ENCODE results near the gene MYL7. TPM values are rescaled to one million over a fixed set of nuclear protein-coding genes. Genes with fewer than 3 reads are reported as not detected.

The MYL7 gene, protein sequence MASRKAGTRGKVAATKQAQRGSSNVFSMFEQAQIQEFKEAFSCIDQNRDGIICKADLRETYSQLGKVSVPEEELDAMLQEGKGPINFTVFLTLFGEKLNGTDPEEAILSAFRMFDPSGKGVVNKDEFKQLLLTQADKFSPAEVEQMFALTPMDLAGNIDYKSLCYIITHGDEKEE
- not detected for total RNA-seq

DNA sequence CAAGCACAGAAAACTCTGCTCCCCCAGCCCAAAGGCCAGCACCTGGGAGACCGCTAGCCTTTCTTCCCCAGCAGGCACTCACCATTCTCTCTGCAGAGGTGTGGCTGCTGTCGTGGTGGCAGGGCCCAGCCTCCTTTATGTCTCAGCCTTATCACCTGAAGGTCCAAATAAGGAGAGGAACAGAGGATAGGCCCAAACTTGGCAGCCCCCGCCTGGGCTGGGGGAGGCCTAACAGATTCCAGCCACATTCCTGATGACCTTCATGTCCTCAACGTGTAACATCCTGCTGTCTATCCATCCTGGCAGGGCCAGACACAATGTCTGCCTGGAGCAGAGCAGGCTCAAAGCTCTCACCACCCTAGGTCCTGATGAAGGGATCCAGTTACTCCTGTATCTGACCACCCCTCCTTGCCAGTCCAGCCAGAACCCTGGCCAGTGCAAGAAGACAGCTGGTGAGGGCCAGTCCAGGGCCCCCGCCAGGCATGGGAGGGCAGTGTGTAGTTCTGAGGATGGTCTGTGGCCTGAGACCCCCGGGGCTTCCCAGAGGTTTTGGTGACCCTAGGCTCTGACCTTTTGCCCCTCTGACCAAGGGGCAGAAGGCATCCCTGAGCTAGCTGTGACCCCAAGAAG, at the start of gene MYL7:
MYL7 (minus strand) TSS at position 112 of the 630 bp plus-strand sequence; CDS start at position 85, 27 bp downstream.
- ChIA-PET CTCF (interaction anchor here (0.8 to 1.4 kb wide), 2 partner anchors 12 to 16 kb away, joined by 3 to 4 read pairs; no protein-coding TSS in a partner anchor), POLR2A (no interaction called here)
- Mint-ChIP-seq H3K27me3 (peaks cover 13% of the 10 kb centered on the region), H3K27ac (no peak within 1 kb of the TSS), H3K4me1 (peaks cover 8% of the 10 kb centered on the region), H3K36me3 (ENCODE audit: low read depth) (no peaks in the 10 kb centered on the region), H3K9me3 (no peaks in the 10 kb centered on the region), H3K4me3 (no peak within 1 kb of the TSS)
- DNase-seq, result no peak

DNA sequence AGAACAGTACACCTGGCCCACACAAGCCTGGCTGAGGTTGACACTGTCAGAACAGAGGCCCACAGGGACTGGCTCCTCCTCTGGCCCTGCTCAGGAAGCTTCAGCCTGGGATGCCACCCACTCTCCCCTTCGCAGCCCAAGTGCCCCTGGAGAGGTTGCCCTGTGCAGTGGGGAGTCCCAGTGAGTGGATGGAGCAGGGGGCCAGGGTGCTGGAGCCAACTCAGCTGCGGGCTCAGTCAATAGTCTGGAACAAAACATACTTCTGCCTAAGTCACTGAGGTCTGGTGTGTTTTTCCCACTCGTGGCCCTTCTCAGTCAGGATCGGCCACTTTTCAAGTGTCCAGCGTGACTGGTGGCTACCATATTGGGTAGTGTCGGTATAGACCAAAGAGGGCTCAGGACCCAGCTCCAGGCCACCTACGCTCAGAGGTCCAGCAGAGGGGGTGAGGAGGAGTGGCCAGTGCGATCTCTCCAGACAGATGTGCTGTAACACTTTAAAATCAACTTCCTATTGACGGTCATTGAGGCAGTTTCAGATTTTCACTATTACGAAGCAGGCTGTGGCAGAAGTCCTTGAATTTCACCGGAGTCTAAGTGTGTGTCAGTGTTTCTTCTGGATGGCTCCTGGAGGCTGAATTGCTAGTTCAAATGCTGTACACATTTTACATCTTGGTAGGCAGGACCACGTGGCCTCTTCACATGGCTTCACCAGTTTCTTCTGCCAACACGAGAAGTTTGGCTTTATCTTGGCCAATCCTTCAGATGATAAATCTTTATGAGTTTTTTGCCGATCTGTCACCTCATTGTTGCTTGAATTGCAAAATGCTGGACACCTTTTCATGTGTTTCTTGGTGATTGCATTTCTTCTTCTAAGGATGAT, 49.1 kb upstream of the MYL7 start:
- Mint-ChIP-seq H3K9me3 (no peaks in the 10 kb centered on the region), H3K4me1 (no peaks in the 10 kb centered on the region), H3K4me3 (no peak overlapping the region), H3K27me3 (peaks cover 2% of the 10 kb centered on the region), H3K27ac (no peak overlapping the region), H3K36me3 (ENCODE audit: low read depth) (no peaks in the 10 kb centered on the region)
- ChIA-PET CTCF (interaction anchor here (1.7 kb wide), 1 partner anchor 12 kb away, joined by 3 read pairs; no protein-coding TSS in a partner anchor), POLR2A (no interaction called here)
- DNase-seq, result no peak

DNA sequence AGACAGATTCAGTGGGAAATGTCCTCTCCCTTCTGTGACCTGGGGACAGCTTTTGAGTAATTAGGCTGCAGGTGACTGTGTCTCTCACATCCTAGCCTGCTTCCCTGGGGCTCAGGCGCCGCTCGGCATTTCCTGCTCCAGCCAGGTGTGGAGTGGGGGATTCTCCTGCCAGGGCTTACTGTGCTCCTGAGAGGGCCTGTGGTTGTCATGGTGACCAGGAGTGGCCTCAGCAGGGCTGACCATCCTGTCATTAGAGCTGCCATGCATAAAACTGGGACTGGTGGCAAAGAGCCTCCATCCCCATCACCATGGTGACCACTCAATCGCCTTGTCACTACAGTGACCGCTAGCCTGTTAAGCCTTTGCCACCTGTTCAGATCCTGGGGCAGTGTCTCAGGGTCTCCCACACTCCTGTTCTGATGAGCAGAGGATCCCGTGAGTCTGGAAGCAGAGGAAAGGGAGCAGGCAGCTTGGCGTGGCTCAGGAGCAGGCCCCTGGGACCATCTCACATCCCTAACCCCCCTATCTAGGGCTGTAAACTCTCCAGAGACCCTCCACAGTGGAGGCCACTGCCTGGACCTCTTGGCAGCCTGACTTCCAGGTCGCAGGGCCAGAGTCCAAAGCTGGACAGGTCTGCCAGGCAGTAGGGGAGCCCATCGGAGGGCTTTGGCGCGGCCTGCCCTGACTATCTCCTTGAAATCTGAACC, 48.3 kb upstream of the MYL7 start, which contains the start of gene GCK:
GCK (minus strand) TSS at position 154 of the 707 bp plus-strand sequence. CDS start 486 bp downstream, outside the sequence.
- no peaks in the 10 kb centered on the region for H3K36me3 Mint-ChIP-seq (ENCODE audit: low read depth)
- ChIA-PET POLR2A (no interaction called here), CTCF (interaction anchor here (0.7 to 1.7 kb wide), 2 partner anchors 13 to 538 kb away, joined by 3 read pairs; no protein-coding TSS in a partner anchor)
- H3K9me3 Mint-ChIP-seq, result no peaks in the 10 kb centered on the region
- no peaks in the 10 kb centered on the region for H3K4me1 Mint-ChIP-seq
- H3K27me3 Mint-ChIP-seq, result peaks cover 2% of the 10 kb centered on the region
- no peak within 1 kb of the TSS for H3K27ac Mint-ChIP-seq
- DNase-seq, result no peak
- no peak within 1 kb of the TSS for H3K4me3 Mint-ChIP-seq

DNA sequence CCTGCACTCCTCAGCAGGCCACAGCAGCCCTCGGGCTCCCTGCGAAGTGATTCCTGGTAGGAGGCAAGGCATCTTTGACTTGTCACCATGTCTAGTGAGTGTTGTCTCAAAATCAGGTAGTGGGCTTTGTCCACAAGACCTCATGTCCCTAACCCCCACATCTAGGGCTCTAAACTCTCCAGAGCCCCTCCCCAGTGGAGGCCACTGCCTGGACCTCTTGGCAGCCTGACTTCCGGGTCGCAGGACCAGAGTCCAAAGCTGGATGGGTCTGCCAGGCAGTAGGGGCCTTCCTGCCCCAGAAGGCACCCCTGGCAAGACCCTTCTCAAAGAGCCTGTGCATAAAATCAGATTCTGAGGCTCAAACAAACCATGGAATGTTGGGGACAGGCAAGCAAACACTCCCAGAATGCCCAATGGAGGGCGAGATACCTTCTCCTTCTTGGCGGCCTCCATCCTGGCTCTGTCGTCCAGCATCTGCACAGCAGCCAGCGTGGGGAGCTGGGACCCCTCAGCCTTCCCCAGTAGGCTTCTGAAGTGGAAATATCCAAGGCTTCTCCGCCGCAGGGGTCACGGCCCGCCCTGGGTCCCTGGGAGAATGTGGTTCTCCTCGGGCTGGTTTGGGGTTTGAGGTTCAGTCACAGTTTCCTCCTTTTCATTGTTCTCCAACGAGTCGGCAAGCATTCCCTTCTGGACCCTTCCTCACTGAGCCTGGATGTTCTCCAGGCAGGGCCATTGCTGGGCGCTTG, 47.5 kb upstream of the MYL7 start:
- Mint-ChIP-seq H3K4me1 (no peaks in the 10 kb centered on the region), H3K27me3 (peaks cover 2% of the 10 kb centered on the region)

DNA sequence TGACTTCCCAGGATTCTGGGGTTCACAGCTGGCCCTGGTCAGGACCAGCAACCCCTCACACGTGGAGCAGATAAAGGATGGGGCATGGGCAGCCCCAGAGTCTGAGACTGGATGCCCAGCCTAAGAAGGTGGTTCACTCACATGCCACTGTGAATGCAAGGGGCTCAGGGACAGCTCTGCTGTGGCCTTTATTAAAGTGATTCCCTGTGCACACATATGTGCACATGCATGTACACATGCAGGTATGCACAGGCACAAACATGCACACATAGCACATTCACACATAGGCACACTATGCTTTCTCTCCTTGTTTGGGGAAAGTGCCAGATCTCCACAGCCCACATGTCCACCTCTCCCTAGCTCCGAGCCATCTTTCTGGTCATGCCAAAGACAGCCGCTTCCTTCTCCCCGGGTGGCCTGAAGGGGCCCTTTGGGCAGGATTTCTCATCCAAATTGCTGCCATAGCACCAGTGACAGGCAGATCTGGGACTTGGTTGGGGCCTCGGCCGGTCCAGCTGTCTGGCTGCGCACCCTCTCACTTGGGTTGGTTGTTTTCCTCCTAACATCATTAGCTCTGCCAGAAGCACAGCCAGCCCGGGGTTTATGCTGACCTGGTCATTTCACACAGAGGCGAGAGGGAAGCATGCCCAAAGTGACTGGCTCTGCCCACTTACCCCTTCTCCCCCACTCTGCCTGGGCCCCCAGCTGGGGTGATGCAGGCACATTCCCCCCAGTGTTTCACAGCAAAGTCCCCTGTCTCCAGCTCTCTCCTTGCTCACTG, 46.7 kb upstream of the MYL7 start:
- H3K27ac Mint-ChIP-seq, result no peak overlapping the region
- H3K27me3 Mint-ChIP-seq, result peaks cover 2% of the 10 kb centered on the region
- peaks cover 3% of the 10 kb centered on the region for H3K9me3 Mint-ChIP-seq
- CTCF ChIA-PET, result no interaction called here
- no peak for DNase-seq
- no peaks in the 10 kb centered on the region for H3K4me1 Mint-ChIP-seq
- no peak overlapping the region for H3K4me3 Mint-ChIP-seq
- POLR2A ChIA-PET, result no interaction called here
- H3K36me3 Mint-ChIP-seq (ENCODE audit: low read depth), result no peaks in the 10 kb centered on the region

More for the DNA sequence above, 47.5 kb upstream of the MYL7 start:
- no peak overlapping the region for H3K27ac Mint-ChIP-seq
- CTCF ChIA-PET, result interaction anchor here (0.7 to 1.7 kb wide), 2 partner anchors 14 to 537 kb away, joined by 3 read pairs; no protein-coding TSS in a partner anchor
- no peak for DNase-seq
- H3K9me3 Mint-ChIP-seq, result no peaks in the 10 kb centered on the region
- no peak overlapping the region for H3K4me3 Mint-ChIP-seq
- H3K36me3 Mint-ChIP-seq (ENCODE audit: low read depth), result no peaks in the 10 kb centered on the region
- POLR2A ChIA-PET, result no interaction called here

DNA sequence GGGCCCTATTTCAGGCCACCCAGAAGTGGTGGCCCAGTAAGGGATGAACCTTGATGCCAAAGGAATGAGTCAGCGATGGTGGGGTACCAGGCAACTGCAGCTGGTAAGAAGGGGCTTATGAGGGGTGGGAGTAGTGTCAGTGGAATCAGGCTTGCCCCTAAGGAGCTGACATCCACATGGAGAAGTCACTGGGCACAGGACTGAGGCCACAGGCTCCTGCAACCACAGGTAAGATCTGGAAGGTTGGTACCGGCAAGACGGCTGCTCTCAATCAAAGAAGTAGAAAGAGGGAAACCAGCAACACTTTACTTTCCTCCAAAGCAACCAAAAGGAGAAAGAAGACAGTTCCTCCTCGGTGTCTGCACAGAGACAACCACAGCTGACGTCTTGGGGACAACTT, 45.6 kb upstream of the MYL7 start:
- POLR2A ChIA-PET, result no interaction called here
- Mint-ChIP-seq H3K4me1 (no peaks in the 10 kb centered on the region), H3K36me3 (ENCODE audit: low read depth) (no peaks in the 10 kb centered on the region), H3K9me3 (peaks cover 7% of the 10 kb centered on the region), H3K4me3 (no peak overlapping the region), H3K27me3 (peaks cover 2% of the 10 kb centered on the region), H3K27ac (no peak overlapping the region)
- DNase-seq, result no peak
- CTCF ChIA-PET, result no interaction called here

DNA sequence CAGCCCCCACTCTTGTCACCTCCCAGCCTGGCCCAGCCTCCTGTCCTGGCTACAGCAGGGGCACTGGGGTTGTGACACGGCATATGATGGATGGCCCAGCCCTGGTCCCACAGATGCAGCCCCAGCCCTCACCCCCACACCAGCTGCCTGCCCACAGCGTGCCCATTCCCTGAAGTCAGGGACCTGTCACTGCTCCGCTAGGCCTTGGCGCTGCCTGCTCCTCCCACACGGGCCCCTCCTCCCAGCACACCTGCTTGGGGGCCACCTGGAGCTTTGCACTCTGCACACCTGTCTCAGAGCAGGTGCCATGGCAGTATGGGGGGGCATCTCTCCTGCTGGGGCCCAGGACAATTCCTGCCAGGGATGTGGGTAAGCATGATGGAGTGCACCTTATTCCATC, 44.6 kb upstream of the MYL7 start:
- Mint-ChIP-seq H3K27ac (no peak overlapping the region), H3K4me3 (no peak overlapping the region), H3K36me3 (ENCODE audit: low read depth) (no peaks in the 10 kb centered on the region), H3K4me1 (no peaks in the 10 kb centered on the region), H3K27me3 (no peaks in the 10 kb centered on the region), H3K9me3 (peaks cover 7% of the 10 kb centered on the region)
- ChIA-PET POLR2A (no interaction called here), CTCF (no interaction called here)
- no peak for DNase-seq

DNA sequence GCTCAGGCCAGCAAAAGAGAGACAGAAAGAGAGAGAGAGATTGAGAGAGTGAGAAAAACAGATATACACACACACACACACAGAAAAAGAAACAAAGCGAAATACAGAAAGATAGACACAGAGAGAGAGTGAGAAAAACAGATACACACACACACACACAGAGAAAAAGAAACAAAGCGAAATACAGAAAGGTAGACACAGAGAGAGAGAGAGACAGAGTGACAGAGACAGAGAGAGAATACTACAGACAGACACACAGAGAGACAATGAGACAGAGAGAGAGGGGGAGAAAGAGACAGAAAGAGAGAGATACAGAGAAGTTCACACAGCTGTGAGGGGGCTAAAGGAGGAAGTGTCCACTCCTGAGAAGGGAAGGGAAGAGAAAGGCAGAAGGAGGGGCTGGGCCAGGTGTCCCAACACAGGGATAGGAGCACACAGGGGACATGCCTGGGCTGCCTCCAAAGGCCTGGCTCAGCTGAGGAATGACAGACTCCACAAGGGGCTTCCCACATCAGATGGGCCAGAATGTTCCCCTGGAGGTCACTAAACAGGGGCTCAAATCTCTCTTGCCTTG, 43.8 kb upstream of the MYL7 start:
- H3K27me3 Mint-ChIP-seq, result no peaks in the 10 kb centered on the region
- H3K9me3 Mint-ChIP-seq, result peaks cover 7% of the 10 kb centered on the region
- POLR2A ChIA-PET, result no interaction called here
- CTCF ChIA-PET, result interaction anchor here (1.6 kb wide), 1 partner anchor 57 kb away, joined by 3 read pairs; no protein-coding TSS in a partner anchor
- H3K36me3 Mint-ChIP-seq (ENCODE audit: low read depth), result no peaks in the 10 kb centered on the region
- H3K27ac Mint-ChIP-seq, result no peak overlapping the region
- DNase-seq, result no peak
- H3K4me1 Mint-ChIP-seq, result no peaks in the 10 kb centered on the region
- no peak overlapping the region for H3K4me3 Mint-ChIP-seq

DNA sequence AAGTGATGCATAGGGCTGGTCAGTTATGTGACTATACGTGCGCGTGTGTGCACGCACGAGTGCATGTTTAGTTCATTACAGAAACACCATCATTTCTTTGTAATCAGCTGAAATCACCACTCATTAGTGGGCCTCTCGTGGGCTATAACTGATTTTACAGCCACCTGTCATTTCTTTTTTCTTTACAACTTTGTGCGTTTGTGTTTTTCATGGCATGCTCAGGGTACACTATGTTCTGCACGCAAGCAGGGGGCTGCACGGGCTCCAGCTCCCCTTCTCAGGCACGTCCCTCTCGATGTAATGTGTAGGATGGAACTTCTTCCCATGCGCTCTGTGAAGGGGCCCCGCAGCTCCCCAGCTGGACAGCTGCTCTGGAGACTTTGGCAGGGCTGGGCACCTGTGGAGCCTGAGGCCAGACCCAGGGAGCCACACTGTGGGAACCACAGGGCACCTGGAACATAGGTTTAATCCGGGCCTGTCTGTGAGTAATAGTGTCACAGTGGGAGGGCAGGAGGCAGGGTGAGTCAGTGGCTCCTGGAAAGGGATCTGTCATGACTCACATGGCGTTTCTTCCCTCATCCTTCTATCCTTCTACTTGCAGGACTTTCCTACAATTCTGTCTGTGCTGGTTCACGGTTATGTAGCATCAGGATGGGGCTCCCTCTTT, 43.2 kb upstream of the MYL7 start:
- DNase-seq, result no peak
- Mint-ChIP-seq H3K27me3 (no peaks in the 10 kb centered on the region), H3K4me1 (no peaks in the 10 kb centered on the region), H3K36me3 (ENCODE audit: low read depth) (no peaks in the 10 kb centered on the region), H3K4me3 (no peak overlapping the region), H3K9me3 (peaks cover 7% of the 10 kb centered on the region), H3K27ac (no peak overlapping the region)
- CTCF ChIA-PET, result interaction anchor here (1.6 kb wide), 1 partner anchor 58 kb away, joined by 3 read pairs; no protein-coding TSS in a partner anchor
- POLR2A ChIA-PET, result no interaction called here

DNA sequence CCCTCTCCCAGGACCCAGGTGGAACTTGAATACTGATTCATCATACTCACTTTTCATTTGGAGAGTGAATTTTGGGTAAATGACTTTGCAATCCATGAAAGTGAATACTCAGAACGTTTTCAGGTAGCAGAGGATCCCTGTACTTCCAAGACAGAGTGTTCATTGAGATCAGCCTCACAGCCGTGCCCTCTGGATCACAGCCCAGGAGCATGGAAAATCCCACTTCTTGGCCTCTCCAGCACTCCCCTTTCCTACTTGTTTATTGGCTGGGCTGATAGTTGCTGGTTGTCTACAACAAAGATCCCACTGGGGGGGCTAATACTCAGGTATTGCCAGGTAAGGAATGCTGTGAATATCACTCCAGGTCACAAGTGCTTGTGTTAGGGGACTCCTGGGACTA, 42.3 kb upstream of the MYL7 start:
- no peak overlapping the region for H3K27ac Mint-ChIP-seq
- ChIA-PET POLR2A (no interaction called here), CTCF (no interaction called here)
- no peaks in the 10 kb centered on the region for H3K4me1 Mint-ChIP-seq
- no peaks in the 10 kb centered on the region for H3K36me3 Mint-ChIP-seq (ENCODE audit: low read depth)
- no peaks in the 10 kb centered on the region for H3K27me3 Mint-ChIP-seq
- H3K9me3 Mint-ChIP-seq, result peaks cover 7% of the 10 kb centered on the region
- DNase-seq, result no peak
- H3K4me3 Mint-ChIP-seq, result no peak overlapping the region

DNA sequence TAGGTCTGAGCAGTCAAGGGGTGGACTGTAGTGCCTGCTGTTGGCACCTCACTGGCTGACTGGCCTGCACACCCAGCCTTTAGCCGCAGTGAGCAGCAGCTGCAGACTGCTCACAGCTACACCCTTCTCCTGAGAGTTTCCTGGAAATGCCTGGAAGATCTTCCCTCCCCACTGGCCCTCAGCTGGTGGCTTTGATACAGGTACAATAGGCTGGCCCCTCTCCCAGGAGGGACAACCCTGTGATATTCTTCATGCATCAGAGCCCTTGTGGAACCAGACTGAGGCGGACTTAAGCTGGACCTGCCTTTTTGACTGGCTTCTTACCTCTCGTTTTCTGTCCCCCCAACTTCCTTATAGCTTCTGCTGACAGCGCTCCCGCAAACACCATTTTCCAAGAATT, 41.7 kb upstream of the MYL7 start:
- no peaks in the 10 kb centered on the region for H3K36me3 Mint-ChIP-seq (ENCODE audit: low read depth)
- CTCF ChIA-PET, result no interaction called here
- no peak overlapping the region for H3K27ac Mint-ChIP-seq
- H3K4me1 Mint-ChIP-seq, result no peaks in the 10 kb centered on the region
- no peaks in the 10 kb centered on the region for H3K27me3 Mint-ChIP-seq
- no peak overlapping the region for H3K4me3 Mint-ChIP-seq
- POLR2A ChIA-PET, result no interaction called here
- peaks cover 7% of the 10 kb centered on the region for H3K9me3 Mint-ChIP-seq
- DNase-seq, result no peak

Data from activated CD4-positive, alpha-beta T cell treated with anti-CD3 and anti-CD28 coated beads, Interleukin-2, amount 10 ng/mL, durations not matched to agents 7 days and 5 days (primary cell).